HG02610 (cell line): Measurements from ENCODE around the gene DEFB131A.
"Not testable (repeated sequence)": the region's sequence is repeated elsewhere in the genome, so short reads cannot be mapped to it uniquely, and the experiment has no call there.

Source experiments
- ATAC-seq: cut with Tn5 transposase; IDR thresholded peaks from one replicate; pipeline ENCODE4 v1.9.1; 2021; ENCODE audit warnings: mild to moderate bottlenecking, moderate library complexity; ENCODE audit not compliant: unreplicated experiment

DEFB131A gene, protein sequence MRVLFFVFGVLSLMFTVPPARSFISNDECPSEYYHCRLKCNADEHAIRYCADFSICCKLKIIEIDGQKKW

DNA sequence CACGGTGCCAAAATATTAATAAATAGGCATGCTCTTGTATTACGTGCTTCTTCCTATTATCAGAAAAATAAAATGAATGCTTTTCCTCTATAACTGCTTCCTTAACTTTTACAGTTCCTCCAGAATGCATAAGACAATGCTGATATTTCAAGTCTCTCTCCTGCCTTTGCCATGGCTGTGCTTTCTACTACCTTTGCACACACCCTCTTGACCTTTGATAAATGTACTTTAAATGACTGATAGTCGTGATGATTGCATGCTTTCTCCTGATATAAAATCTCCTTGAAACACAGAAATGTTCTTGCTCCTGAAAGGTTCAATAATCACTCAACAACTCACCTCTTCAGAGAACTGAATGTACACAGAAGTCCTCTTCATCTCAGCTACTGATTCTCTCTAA, at the start of gene DEFB131A:
TSS of gene DEFB131A (plus strand) at position 301 of the 400 bp plus-strand sequence. CDS start 120 bp downstream, outside the sequence.
- ATAC-seq, result not testable (repeated sequence)

- ATAC-seq, result not testable (repeated sequence)
These were observed 38.4 kb upstream of the DEFB131A start for GRCh38 chr4:9405774-9406173.

DNA sequence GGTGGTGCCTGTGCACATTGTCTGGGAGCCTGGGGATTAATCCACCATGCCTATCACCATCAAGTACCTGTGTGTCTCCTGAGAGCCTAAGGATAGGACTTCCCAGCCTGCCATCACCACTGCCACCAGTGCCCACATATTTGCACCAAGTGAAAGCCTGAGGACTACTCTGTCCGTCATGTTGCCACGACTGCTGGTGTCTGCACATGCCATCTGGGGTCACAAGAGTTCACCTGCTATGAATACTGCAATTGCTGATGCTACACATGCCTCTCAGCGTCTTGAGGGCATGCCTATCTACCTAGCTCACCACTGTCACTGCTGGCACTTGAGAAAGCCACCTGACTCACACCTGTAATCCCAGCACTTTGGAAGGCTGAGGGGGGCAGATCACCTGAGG, 37.7 kb upstream of the DEFB131A start:
- ATAC-seq, result not testable (repeated sequence)

DNA sequence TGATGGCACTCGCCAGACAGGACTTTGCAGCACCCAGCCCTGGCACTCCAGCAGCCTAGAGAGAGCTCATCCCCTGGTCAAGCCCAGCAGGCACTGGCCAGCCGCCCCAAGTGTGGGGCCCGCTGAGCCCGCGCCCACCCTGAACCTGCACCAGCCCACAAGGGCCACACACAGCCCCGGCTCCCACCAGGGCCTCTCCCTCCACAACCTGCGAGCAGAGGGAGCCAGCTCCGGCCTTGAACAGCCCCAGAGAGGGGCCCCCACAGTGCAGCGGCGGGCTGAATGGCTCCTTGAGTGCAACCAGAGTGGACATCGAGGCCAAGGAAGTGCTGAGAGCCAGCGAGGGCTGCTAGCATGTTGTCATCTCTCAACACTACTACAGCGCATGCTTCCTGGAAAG, 34.4 kb upstream of the DEFB131A start:
- no peak for ATAC-seq

GRCh38 chr4:9421884-9422455, 22.2 kb upstream of the DEFB131A start:
- not testable (repeated sequence) for ATAC-seq

- not testable (repeated sequence) for ATAC-seq
These were observed 18.3 kb upstream of the DEFB131A start for GRCh38 chr4:9425916-9426315.

DNA sequence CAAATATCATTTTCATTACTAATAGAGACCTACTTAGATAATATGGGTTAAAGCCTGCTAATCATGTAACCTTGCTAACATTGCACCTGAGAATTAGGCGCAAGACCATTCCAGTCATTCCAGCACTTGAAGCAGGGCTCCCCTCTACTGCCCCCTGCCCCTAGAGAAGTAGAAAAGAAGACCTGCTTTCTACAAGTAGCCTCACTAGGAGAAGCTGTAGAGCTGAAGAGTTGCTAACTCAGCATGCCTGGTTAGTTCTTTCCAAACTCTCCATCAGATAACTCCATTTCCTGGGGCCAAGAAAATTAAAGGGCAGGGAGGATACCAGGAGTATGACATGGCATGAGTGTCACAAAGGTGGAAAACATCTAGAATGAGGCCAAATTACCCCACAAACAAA, 14.2 kb upstream of the DEFB131A start:
- not testable (repeated sequence) for ATAC-seq

DNA sequence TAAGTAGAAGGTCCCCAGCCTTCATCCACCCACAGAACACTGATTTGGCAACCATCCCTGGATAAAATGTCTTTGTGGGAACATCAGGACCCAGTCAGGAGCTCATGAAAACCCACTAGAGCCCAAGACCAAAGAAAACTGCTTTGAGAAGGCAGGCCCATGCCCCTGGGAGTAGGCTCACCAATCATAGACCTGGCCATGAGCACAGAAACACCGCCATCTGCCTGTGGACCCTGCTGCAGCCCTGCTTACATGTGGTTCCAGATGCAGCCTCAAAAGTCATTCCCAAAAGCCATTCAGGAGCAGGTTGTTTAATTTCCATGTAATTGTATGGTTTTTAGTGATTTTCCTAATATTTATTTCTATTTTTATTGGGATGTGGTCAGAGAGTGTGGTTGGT, 10.9 kb upstream of the DEFB131A start:
- ATAC-seq, result not testable (repeated sequence)

GRCh38 chr4:9436728-9437127, 7.5 kb upstream of the DEFB131A start:
- not testable (repeated sequence) for ATAC-seq

DNA sequence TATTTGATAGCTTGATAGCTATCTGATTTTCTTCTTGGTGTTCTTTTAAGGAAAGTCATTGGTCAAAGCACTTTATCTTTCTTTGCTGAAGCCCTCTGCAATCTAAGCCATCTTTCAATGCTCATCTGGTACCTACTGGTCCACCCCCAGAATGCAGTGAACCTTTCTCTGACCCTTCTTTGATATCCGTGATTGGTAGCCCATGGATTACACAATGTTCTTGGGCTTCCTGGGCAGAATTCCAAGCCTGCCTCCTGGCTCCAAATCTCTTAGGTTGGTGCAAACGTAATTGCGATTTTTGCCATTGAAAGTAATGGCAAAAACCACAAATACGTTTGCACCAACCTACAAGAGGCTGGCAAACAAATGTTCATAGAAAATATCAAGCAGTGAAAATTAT, 1.9 kb upstream of the DEFB131A start:
- not testable (repeated sequence) for ATAC-seq

DNA sequence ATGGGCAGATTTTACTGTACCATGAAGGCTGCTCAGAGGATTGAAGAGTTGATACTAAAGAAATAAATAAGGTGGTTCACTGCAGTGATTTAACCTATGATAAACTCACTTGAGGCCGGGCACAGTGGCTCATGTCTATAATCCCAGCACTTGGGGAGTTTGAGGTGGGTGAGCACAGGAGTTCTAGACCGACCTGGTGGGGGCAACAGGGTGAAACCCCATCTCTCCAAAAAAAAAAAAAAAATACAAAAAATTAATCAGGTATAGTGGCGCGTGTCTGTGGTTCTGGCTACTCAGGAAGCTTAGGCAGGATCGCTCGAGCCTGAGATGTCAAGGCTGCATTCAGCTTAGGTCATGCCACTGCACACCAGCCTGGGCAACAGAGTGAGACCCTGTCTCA, 467 bp downstream of the DEFB131A start:
- not testable (repeated sequence) for ATAC-seq

DNA sequence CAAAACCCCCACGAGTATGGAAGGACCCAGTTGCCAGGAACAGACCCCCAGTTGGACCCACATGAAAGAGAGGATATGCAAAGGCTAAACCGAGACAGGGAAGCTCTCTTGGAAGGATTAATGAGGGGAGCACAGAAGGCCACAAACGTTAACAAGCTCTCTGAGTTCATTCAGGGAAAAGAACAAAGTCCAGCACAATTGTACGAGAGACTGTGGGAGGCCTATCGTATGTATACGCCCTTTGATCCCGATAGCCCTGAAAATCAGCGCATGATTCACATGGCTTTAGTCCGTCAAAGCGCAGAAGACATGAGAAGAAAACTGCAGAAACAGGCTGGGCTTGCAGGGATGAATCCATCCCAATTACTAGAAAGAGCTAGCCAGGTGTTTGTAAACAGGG, 8.0 kb downstream of the DEFB131A start:
- ATAC-seq, result not testable (repeated sequence)

DNA sequence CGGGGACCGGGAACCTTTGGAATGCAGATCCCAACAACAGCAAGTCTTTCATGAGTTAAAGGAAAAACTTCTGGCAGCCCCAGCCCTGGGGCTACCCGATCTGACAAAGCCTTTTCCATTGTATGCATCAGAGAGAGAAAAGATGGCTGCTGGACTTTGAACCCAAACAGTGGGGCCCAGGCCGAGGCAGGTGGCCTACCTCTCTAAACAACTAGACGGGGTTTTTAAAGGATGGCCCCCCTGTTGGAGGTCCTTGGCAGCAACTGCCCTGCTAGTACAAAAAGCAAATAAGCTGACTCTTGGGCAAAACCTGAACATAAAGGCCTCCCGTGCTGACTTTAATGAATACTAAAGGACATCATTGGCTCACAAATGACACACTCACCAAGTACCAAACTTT, 10.1 kb downstream of the DEFB131A start:
- ATAC-seq, result not testable (repeated sequence)

GRCh38 chr4:9455046-9455445, 10.8 kb downstream of the DEFB131A start:
- not testable (repeated sequence) for ATAC-seq

DNA sequence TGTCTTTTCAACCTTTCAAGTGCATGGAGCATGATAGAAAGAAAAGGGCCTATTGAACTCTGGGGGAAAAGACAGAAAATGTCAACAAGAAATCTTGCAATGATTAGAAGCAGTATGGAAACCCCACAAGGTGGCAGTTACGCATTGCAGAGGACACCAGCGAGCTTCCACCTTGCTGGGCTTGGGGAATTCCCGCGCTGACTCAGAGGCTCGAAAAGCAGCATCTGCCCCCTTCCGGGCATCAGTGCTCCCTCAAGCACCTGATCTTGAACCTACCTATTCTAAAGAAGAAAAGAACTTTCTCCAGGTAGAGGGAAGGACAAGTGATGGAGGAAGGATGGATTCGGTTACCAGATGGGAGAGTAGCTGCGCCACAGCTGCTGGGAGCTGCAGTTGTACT, 35.3 kb downstream of the DEFB131A start:
- ATAC-seq, result not testable (repeated sequence)

DNA sequence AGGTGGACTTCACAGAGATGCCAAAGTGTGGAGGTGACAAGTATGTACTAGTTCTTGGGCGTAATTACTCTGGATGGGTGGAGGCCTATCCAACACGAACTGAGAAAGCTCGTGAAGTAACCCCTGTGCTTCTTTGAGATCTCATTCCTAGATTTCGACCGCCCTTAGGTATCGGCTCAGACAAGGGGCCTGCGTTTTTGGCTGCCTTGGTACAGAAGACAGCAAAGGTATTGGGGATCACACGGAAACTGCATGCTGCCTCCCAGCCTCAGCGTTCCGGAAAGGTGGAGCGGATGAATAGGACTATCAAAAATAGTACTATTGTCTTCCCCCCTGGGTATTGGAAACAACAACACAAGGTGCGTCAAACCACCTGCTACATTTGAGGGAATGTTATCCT, 35.9 kb downstream of the DEFB131A start:
- ATAC-seq, result not testable (repeated sequence)

DNA sequence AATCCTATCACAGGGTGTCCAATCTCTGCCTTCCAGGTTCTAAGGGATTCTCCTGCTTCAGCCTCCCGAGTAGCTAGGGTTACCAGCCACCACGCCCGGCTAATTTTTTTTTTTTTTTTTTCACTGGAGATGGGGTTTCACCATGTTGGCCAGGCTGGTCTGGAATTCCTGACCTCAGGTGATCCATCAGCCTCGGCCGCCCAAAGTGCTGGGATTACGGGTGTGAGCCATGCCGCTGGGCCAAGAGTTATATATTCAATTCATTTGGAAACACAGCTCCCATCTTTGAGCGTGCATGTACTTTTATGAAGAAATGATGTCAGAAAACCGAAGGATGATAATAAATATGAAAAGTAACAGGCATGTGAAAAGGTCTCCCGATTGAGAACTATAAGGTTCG, 38.7 kb downstream of the DEFB131A start:
- not testable (repeated sequence) for ATAC-seq

GRCh38 chr4:9483682-9484081, 39.5 kb downstream of the DEFB131A start:
- not testable (repeated sequence) for ATAC-seq

GRCh38 chr4:9486880-9487279, 42.7 kb downstream of the DEFB131A start:
- not testable (repeated sequence) for ATAC-seq

DNA sequence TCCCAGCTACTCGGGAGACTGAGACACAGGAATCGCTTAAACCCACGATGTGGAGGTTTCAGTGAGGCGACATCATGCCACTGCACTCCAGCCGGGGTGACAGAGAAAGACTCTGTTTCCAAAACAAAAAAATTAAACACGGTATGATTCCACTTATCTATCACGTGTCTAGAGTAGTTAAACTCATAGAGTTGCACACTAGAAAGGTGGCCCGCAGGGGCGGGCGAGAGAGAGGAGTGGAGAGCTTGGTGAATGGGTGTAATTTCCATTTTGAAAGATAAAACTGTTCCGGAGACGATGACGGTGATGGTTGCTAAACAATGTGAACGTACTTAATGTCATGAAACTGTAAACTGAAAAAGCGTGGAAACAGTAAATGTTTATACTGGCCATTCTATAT, 44.6 kb downstream of the DEFB131A start:
- ATAC-seq, result not testable (repeated sequence)

DNA sequence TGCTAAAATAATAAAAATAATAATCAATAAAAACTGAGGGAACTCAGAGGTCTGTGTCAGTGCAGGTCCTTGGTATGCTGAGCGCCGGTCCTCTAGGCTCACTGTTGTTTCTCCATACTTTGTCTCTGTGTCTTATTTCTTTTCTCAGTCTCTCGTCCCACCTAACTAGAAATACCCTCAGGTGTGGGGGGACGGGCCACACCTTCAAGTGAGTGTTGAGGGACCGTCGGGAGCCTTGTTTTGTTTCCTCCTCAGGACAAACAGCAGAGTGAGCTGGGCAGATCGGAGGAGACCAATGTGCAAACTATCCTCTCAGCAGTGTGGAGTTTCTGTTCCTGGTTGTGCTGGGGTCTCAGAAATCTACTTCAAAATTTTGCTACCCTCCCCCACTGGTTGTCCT, 46.3 kb downstream of the DEFB131A start:
- not testable (repeated sequence) for ATAC-seq

DNA sequence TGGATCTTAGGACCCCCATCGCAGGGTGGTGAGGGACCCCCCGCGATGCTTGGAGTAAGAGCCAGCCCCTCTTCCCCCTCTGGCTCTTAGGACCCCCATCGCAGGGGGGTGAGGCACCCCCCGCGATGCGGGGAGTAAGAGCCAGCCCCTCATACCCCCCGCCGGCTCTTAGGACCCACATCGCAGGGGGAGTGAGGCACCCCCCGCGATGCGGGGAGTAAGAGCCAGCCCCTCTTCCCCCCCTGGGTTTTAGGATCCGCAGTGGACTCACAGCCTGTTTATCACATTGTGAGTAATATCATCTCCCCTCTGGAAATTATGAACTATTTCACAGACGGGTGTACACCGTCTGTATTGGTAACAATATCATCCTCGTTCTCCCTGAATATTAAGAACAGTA, 46.8 kb downstream of the DEFB131A start:
- not testable (repeated sequence) for ATAC-seq

- ATAC-seq, result not testable (repeated sequence)
These were observed 49.4 kb downstream of the DEFB131A start for GRCh38 chr4:9493589-9493988.
